ENCODE data around the gene WDR27.

- no peak for TF ChIP-seq CTCF (conservative IDR thresholded peaks at IDR 0.05; ENCODE audit: low read length)
- no peak for TF ChIP-seq EZH2phosphoT487 (IDR thresholded peaks at IDR 0.05; ENCODE audit: borderline replicate concordance)
These were observed 127.4 kb downstream of the WDR27 start for GRCh38 chr6:169574420-169574819.

All from Loucy (cell line).